Middle frontal gyrus (tissue), 1 donor: ENCODE measurements around the gene NTRK1.
"Not testable (repeated sequence)": the region's sequence is repeated elsewhere in the genome, so short reads cannot be mapped to it uniquely, and the experiment has no call there.

Source experiments
- DNase-seq: peaks from one replicate; pipeline ENCODE4 v3.0.0-alpha.2; 2015; ENCODE audit warnings: low spot score; ENCODE audit errors: extremely low spot score

NTRK1 gene

GRCh38 chr1:156912861-156913808, 52.5 kb downstream of the NTRK1 start:
- DNase-seq = no peak

GRCh38 chr1:156913809-156914387, 53.2 kb downstream of the NTRK1 start:
- DNase-seq = no peak

- no peak for DNase-seq
These were observed 53.8 kb downstream of the NTRK1 start for GRCh38 chr1:156914440-156914856.

GRCh38 chr1:156920233-156921052, 59.8 kb downstream of the NTRK1 start, which contains the start of gene LRRC71:
Gene LRRC71 (plus strand): TSS chr1:156920632. CDS start chr1:156920804, 172 bp downstream.
- DNase-seq = peak; percentile 9

- no peak for DNase-seq
These were observed 60.4 kb downstream of the NTRK1 start for GRCh38 chr1:156921053-156921529.

GRCh38 chr1:156922986-156923669, 62.5 kb downstream of the NTRK1 start:
- DNase-seq = no peak

- DNase-seq = no peak
These were observed 63.2 kb downstream of the NTRK1 start for GRCh38 chr1:156923670-156924477.

GRCh38 chr1:156924478-156925153, 64.0 kb downstream of the NTRK1 start:
- no peak for DNase-seq

- no peak for DNase-seq
These were observed 64.7 kb downstream of the NTRK1 start for GRCh38 chr1:156925154-156926010.

GRCh38 chr1:156926175-156926574, 65.5 kb downstream of the NTRK1 start:
- DNase-seq = no peak

GRCh38 chr1:156926695-156927094, 66.0 kb downstream of the NTRK1 start:
- DNase-seq = not testable (repeated sequence)

- no peak for DNase-seq
These were observed 66.8 kb downstream of the NTRK1 start for GRCh38 chr1:156927215-156928042.

- DNase-seq = no peak
These were observed 67.5 kb downstream of the NTRK1 start for GRCh38 chr1:156928043-156928602.

GRCh38 chr1:156929596-156930238, 69.1 kb downstream of the NTRK1 start:
- no peak for DNase-seq

GRCh38 chr1:156930483-156930882, 69.8 kb downstream of the NTRK1 start:
- no peak for DNase-seq
